ENCODE measurements around the gene DAZ3. TPM values are rescaled to one million over a fixed set of nuclear protein-coding genes. Genes with fewer than 3 reads are reported as not detected.
"Not testable (repeated sequence)": the region's sequence is repeated elsewhere in the genome, so short reads cannot be mapped to it uniquely, and the experiment has no call there.

DAZ3 gene
- total RNA-seq = not detected

- not testable (repeated sequence) for H3K36me3 ChIP-seq; H3K9me3 ChIP-seq; H3K4me1 ChIP-seq; DNase-seq (ENCODE audit: low spot score); H3K27ac ChIP-seq; H3K27me3 ChIP-seq; H3K4me3 ChIP-seq
These were observed at the start of gene DAZ3 for GRCh38 chrY:24813293-24813692. Gene DAZ3 (minus strand): TSS chrY:24813393. CDS start chrY:24813185, 208 bp downstream.

- H3K4me1 ChIP-seq; H3K36me3 ChIP-seq; DNase-seq (ENCODE audit: low spot score); H3K9me3 ChIP-seq; H3K4me3 ChIP-seq; H3K27ac ChIP-seq; H3K27me3 ChIP-seq: not testable (repeated sequence)
These were observed 20.4 kb upstream of the DAZ3 start, which contains the start of gene DAZ4 for GRCh38 chrY:24833619-24834018. Gene DAZ4 (plus strand): TSS chrY:24833919. CDS start chrY:24834127, 208 bp downstream.

GRCh38 chrY:24825069-24825468 lies 11.9 kb upstream of the DAZ3 start:
- not testable (repeated sequence) for H3K36me3 ChIP-seq; H3K27me3 ChIP-seq; H3K9me3 ChIP-seq; H3K4me1 ChIP-seq; H3K4me3 ChIP-seq; H3K27ac ChIP-seq; DNase-seq (ENCODE audit: low spot score)

- H3K4me3 ChIP-seq; H3K27me3 ChIP-seq; H3K27ac ChIP-seq; DNase-seq (ENCODE audit: low spot score); H3K36me3 ChIP-seq; H3K4me1 ChIP-seq; H3K9me3 ChIP-seq: not testable (repeated sequence)
These were observed 11.1 kb upstream of the DAZ3 start for GRCh38 chrY:24824184-24824879.

GRCh38 chrY:24821836-24822235 lies 8.6 kb upstream of the DAZ3 start:
- H3K4me1 ChIP-seq; H3K27me3 ChIP-seq; H3K27ac ChIP-seq; H3K9me3 ChIP-seq; H3K4me3 ChIP-seq; H3K36me3 ChIP-seq; DNase-seq (ENCODE audit: low spot score): not testable (repeated sequence)

Other genes starting within 250 kb of the DAZ3 start
- not detected for gene BPY2B, start 195.4 kb downstream of the DAZ3 start, total RNA-seq
- gene DAZ4, start 20.5 kb upstream of the DAZ3 start, total RNA-seq = not detected
- gene BPY2C, start 238.7 kb upstream of the DAZ3 start, total RNA-seq = not detected

Data from right atrium auricular region (tissue), 2 donors.